H9 (cell line): Measurements from ENCODE around the gene CLDN20. TPM values are rescaled to one million over a fixed set of nuclear protein-coding genes. Genes with fewer than 3 reads are reported as not detected.

Source experiments
- DNase-seq: peaks from one replicate; pipeline ENCODE4 v3.0.0-alpha.2; 2017
- H2AFZ ChIP-seq: one replicate; pipeline ENCODE4 v1.6.1; 2013; ENCODE audit warnings: mild to moderate bottlenecking, low read length, control low read depth, moderate library complexity
- H2AK5ac ChIP-seq: 2 replicates; pipeline ENCODE4 v1.6.1; 2013; ENCODE audit warnings: low read length, control low read depth, mixed read lengths; ENCODE audit not compliant: insufficient read length
- H2BK120ac ChIP-seq: one replicate; pipeline ENCODE4 v1.6.1; 2013; ENCODE audit warnings: low read depth, mild to moderate bottlenecking, low read length, control low read depth, inconsistent platforms; ENCODE audit not compliant: poor library complexity, severe bottlenecking
- H2BK12ac ChIP-seq: 2 replicates; pipeline ENCODE4 v1.6.1; 2013; ENCODE audit warnings: low read length, control low read depth, mixed read lengths, low read depth; ENCODE audit not compliant: insufficient read length
- H2BK15ac ChIP-seq: 2 replicates; pipeline ENCODE4 v1.6.1; 2013; ENCODE audit warnings: low read depth, low read length, control low read depth
- H2BK20ac ChIP-seq: one replicate; pipeline ENCODE4 v1.6.1; 2013; ENCODE audit warnings: low read depth, mild to moderate bottlenecking, low read length, control low read depth, inconsistent platforms; ENCODE audit not compliant: poor library complexity, severe bottlenecking
- H2BK5ac ChIP-seq: 2 replicates; pipeline ENCODE4 v1.6.1; 2013; ENCODE audit warnings: low read length, control low read depth, mixed read lengths; ENCODE audit not compliant: insufficient read length
- H3K14ac ChIP-seq: 2 replicates; pipeline ENCODE4 v1.6.1; 2013; ENCODE audit warnings: low read length, control low read depth; ENCODE audit not compliant: insufficient read depth
- H3K18ac ChIP-seq: 2 replicates; pipeline ENCODE4 v1.6.1; 2013; ENCODE audit warnings: low read depth, mild to moderate bottlenecking, mixed read lengths, low read length, control low read depth; ENCODE audit not compliant: insufficient read length
- H3K23ac ChIP-seq: 2 replicates; pipeline ENCODE4 v1.6.1; 2013; ENCODE audit warnings: low read length, control low read depth, mixed read lengths, low read depth; ENCODE audit not compliant: insufficient read length
- H3K23me2 ChIP-seq: 2 replicates; pipeline ENCODE4 v1.6.1; 2013; ENCODE audit warnings: low read depth, mild to moderate bottlenecking, mixed read lengths, low read length, control low read depth; ENCODE audit not compliant: insufficient read length, poor library complexity, severe bottlenecking
- H3K27ac ChIP-seq: 2 replicates; pipeline ENCODE4 v1.5.1; 2013; ENCODE audit warnings: low read length, control low read depth, mixed read lengths, low read depth; ENCODE audit not compliant: insufficient read length
- H3K27me3 ChIP-seq: 2 replicates; pipeline ENCODE4 v1.6.1; 2013; ENCODE audit warnings: low read length, control low read depth, inconsistent platforms; ENCODE audit not compliant: insufficient read depth
- H3K4ac ChIP-seq: 2 replicates; pipeline ENCODE4 v1.6.1; 2013; ENCODE audit warnings: low read depth, mild to moderate bottlenecking, control low read depth, inconsistent platforms, low read length, moderate library complexity
- H3K4me1 ChIP-seq: 2 replicates; pipeline ENCODE4 v1.6.1; 2013; ENCODE audit warnings: low read length, control low read depth, inconsistent platforms; ENCODE audit not compliant: insufficient read depth
- H3K4me2 ChIP-seq: 2 replicates; pipeline ENCODE4 v1.6.1; 2013; ENCODE audit warnings: low read length, control low read depth, mixed read lengths; ENCODE audit not compliant: insufficient read length, insufficient read depth
- H3K56ac ChIP-seq: 2 replicates; pipeline ENCODE4 v1.6.1; 2013; ENCODE audit warnings: low read depth, mild to moderate bottlenecking, mixed read lengths, low read length, control low read depth; ENCODE audit not compliant: insufficient read length
- H3K79me1 ChIP-seq: 2 replicates; pipeline ENCODE4 v1.6.1; 2013; ENCODE audit warnings: low read depth, mild to moderate bottlenecking, moderate library complexity, low read length, control low read depth, inconsistent platforms; ENCODE audit not compliant: insufficient read depth, poor library complexity, severe bottlenecking
- H3K79me2 ChIP-seq: 2 replicates; pipeline ENCODE4 v1.6.1; 2013; ENCODE audit warnings: low read length, control low read depth, inconsistent platforms; ENCODE audit not compliant: insufficient read depth
- H3K9ac ChIP-seq: 2 replicates; pipeline ENCODE4 v1.6.1; 2013; ENCODE audit warnings: low read length, control low read depth, mixed read lengths; ENCODE audit not compliant: insufficient read length; ENCODE audit errors: extremely low read depth
- H3K9me3 ChIP-seq: one replicate; pipeline ENCODE4 v1.6.1; 2013; ENCODE audit warnings: low read depth, low read length, inconsistent platforms; ENCODE audit not compliant: control insufficient read depth
- H3T11ph ChIP-seq: one replicate; pipeline ENCODE4 v1.6.1; 2013; ENCODE audit warnings: mild to moderate bottlenecking, low read length, control low read depth, inconsistent platforms
- H4K20me1 ChIP-seq: one replicate; pipeline ENCODE4 v1.6.1; 2013; ENCODE audit not compliant: control insufficient read depth, insufficient read length, insufficient read depth
- H4K5ac ChIP-seq: 2 replicates; pipeline ENCODE4 v1.6.1; 2013; ENCODE audit warnings: low read depth, mild to moderate bottlenecking, mixed read lengths, low read length, control low read depth; ENCODE audit not compliant: insufficient read length
- H4K8ac ChIP-seq: replicated peaks from 2 replicates; pipeline ENCODE4 v1.6.1; 2013; ENCODE audit warnings: low read length, control low read depth, mixed read lengths, low read depth; ENCODE audit not compliant: insufficient read length
- H4K91ac ChIP-seq: 2 replicates; pipeline ENCODE4 v1.6.1; 2013; ENCODE audit warnings: low read depth, mild to moderate bottlenecking, moderate library complexity, mixed read lengths, low read length, control low read depth; ENCODE audit not compliant: insufficient read length
- H3K27ac Mint-ChIP-seq, 3 experiments: 2 replicates in 2 of 3; 3 replicates in 1 of 3; pipeline ENCODE4 v1.8.0; 2020 to 2021; ENCODE audit warnings: mixed read lengths in 3 of 3, mild to moderate bottlenecking in 1 of 3, moderate library complexity in 1 of 3
- H3K27me3 Mint-ChIP-seq: 2 replicates; pipeline ENCODE4 v1.8.0; 2021; ENCODE audit warnings: low read depth, mild to moderate bottlenecking, moderate library complexity, mixed read lengths
- H3K36me3 Mint-ChIP-seq, 3 experiments: 2 replicates in 2 of 3; 3 replicates in 1 of 3; pipeline ENCODE4 v1.8.0; 2020 to 2021; ENCODE audit warnings: low read depth in 3 of 3, mixed read lengths in 3 of 3; ENCODE audit not compliant: insufficient read depth in 1 of 3
- H3K4me1 Mint-ChIP-seq, 2 experiments: 2 replicates each; pipeline ENCODE4 v1.8.0; 2020; ENCODE audit warnings: mixed read lengths in 2 of 2
- H3K4me3 Mint-ChIP-seq, 2 experiments: 2 replicates in 1 of 2; 3 replicates in 1 of 2; pipeline ENCODE4 v1.8.0; 2020 to 2021; ENCODE audit warnings: mild to moderate bottlenecking in 2 of 2, mixed read lengths in 2 of 2, moderate library complexity in 1 of 2
- H3K9me3 Mint-ChIP-seq, 2 experiments: 2 replicates in 1 of 2; 3 replicates in 1 of 2; pipeline ENCODE4 v1.8.0; 2020; ENCODE audit warnings: mild to moderate bottlenecking in 2 of 2, mixed read lengths in 2 of 2, moderate library complexity in 1 of 2
- WGBS: extraction: QIAGEN DNeasy Blood & Tissue Kit; methylation state at CpG from one replicate; pipeline ENCODE4 v1.1.7; 2013; ENCODE audit warnings: missing lambda C conversion rate, low lambda C conversion rate, mixed read lengths; ENCODE audit not compliant: insufficient read length; ENCODE audit errors: extremely low coverage; 5-methylcytosine and 5-hydroxymethylcytosine counted together
- total RNA-seq: library from RNA; stranded (reverse); gene quantifications from 2 replicates; pipeline ENCODE4 v1.2.1, GENCODE V29; 2021
- TF ChIP-seq, protein P1 (sequence below): fragments of 200-600 bp; sonication (generic); conservative IDR thresholded peaks from 3 replicates; pipeline ENCODE4 v1.8.0; 2021; ENCODE audit warnings: antibody characterized with exemption, mild to moderate bottlenecking

Gene CLDN20
- total RNA-seq, 1 experiment from 2014 or later = not detected

DNA sequence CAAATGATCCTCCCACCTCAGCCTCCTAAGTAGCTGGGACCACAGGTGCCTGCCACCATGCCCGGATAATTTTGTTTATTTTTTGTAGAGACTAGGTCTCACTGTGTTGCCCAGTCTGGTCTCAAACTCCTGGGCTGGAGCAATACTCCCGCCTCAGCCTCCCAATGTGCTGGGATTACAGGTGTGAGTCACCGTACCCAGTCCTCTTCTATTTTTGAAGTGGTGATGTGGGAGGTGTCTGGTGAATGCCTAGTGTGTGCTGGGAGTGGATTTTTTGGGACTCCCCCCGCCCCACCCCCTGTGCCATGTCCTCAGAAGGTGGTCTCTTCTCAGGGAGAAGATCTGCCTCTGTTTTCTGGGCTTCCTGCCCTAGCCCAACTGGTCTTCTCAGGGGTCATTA, 47.9 kb upstream of the CLDN20 start:
- Histone ChIP-seq H3K9me3 (no peaks in the 10 kb centered on the region), H3K27ac (no peak overlapping the region), H4K5ac (no peak overlapping the region), H3K27me3 (no peaks in the 10 kb centered on the region), H2BK12ac (no peak overlapping the region), H3K56ac (no peak overlapping the region), H4K8ac (no peak overlapping the region), H3K79me2 (no peaks in the 10 kb centered on the region), H2BK120ac (no peak overlapping the region), H3K4me1 (no peaks in the 10 kb centered on the region), H3K23ac (no peak overlapping the region), H3K23me2 (no peaks in the 10 kb centered on the region), H2AFZ (no peak overlapping the region), H2BK15ac (no peak overlapping the region), H3K9ac (no peak overlapping the region), H3K14ac (no peak overlapping the region), H3K18ac (no peak overlapping the region), H3K4ac (no peak overlapping the region), H4K91ac (no peak overlapping the region), H3T11ph (no peak overlapping the region), H2BK20ac (no peak overlapping the region), H2BK5ac (no peak overlapping the region), H2AK5ac (no peak overlapping the region), H3K4me2 (no peak overlapping the region), H4K20me1 (no peaks in the 10 kb centered on the region), H3K79me1 (no peaks in the 10 kb centered on the region)
- H3K27ac Mint-ChIP-seq = peak overlapping the region in 1 of 3 experiments; percentile 41; a peak in 1 of 7 replicates
- no CpG with 5 or more reads among the region's 4 CpGs for WGBS
- H3K9me3 Mint-ChIP-seq = peaks cover 0 to 5% of the 10 kb centered on the region in 2 experiments; a peak in 3 of 5 replicates
- no peaks in the 10 kb centered on the region for H3K27me3 Mint-ChIP-seq
- H3K36me3 Mint-ChIP-seq = peaks cover 11 to 26% (median 18%) of the 10 kb centered on the region in 3 experiments
- peaks cover 12 to 14% of the 10 kb centered on the region in 2 experiments for H3K4me1 Mint-ChIP-seq
- TF ChIP-seq, protein P1, sequence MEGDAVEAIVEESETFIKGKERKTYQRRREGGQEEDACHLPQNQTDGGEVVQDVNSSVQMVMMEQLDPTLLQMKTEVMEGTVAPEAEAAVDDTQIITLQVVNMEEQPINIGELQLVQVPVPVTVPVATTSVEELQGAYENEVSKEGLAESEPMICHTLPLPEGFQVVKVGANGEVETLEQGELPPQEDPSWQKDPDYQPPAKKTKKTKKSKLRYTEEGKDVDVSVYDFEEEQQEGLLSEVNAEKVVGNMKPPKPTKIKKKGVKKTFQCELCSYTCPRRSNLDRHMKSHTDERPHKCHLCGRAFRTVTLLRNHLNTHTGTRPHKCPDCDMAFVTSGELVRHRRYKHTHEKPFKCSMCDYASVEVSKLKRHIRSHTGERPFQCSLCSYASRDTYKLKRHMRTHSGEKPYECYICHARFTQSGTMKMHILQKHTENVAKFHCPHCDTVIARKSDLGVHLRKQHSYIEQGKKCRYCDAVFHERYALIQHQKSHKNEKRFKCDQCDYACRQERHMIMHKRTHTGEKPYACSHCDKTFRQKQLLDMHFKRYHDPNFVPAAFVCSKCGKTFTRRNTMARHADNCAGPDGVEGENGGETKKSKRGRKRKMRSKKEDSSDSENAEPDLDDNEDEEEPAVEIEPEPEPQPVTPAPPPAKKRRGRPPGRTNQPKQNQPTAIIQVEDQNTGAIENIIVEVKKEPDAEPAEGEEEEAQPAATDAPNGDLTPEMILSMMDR = no peak
- no peak overlapping the region for H3K4me3 Mint-ChIP-seq
- no peak for DNase-seq
